ENCODE measurements around the gene MLLT3.

The MLLT3 gene

GRCh38 chr9:20524776-20525175 lies 97.5 kb downstream of the MLLT3 start:
- no peaks in the 10 kb centered on the region for H3K27me3 ChIP-seq (ENCODE audit: control insufficient read depth, insufficient read depth, low read length)
- no peaks in the 10 kb centered on the region for H3K36me3 ChIP-seq (ENCODE audit: control insufficient read depth, insufficient read depth, low read length)
- no peak overlapping the region for H3K4me3 ChIP-seq (ENCODE audit: low read depth, low read length)
- no peaks in the 10 kb centered on the region for H3K9me3 ChIP-seq (ENCODE audit: control insufficient read depth, insufficient read depth, low read length)
- H3K9ac ChIP-seq (ENCODE audit: low read depth, low read length) = no peak overlapping the region
- peaks cover 5% of the 10 kb centered on the region for H3K4me1 ChIP-seq (ENCODE audit: control insufficient read depth, insufficient read depth, low read length)

DNA sequence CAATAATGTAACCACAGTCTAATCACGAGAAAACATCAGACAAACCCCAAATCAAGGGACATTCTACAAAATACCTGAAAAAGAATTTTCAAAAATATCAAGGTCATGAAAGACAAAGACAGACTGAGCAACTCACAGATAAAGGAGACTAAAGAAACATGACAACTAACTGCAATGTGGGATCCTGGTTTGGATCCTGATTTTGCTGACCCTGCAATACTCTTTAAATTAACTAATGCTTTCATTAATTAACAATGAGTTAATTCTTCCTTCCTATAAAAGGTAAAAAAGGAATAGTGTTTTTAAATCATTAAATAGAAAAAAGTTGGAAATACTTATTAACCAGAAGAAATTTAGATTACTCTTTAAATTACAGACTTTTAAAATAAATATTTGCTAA lies 103.6 kb downstream of the MLLT3 start:
- H3K4me1 ChIP-seq (ENCODE audit: control insufficient read depth, insufficient read depth, low read length) = no peaks in the 10 kb centered on the region
- H3K36me3 ChIP-seq (ENCODE audit: control insufficient read depth, insufficient read depth, low read length) = no peaks in the 10 kb centered on the region
- no peaks in the 10 kb centered on the region for H3K9me3 ChIP-seq (ENCODE audit: control insufficient read depth, insufficient read depth, low read length)
- H3K4me3 ChIP-seq (ENCODE audit: low read depth, low read length) = no peak overlapping the region
- H3K27me3 ChIP-seq (ENCODE audit: control insufficient read depth, insufficient read depth, low read length) = no peaks in the 10 kb centered on the region
- H3K9ac ChIP-seq (ENCODE audit: low read depth, low read length) = no peak overlapping the region

DNA sequence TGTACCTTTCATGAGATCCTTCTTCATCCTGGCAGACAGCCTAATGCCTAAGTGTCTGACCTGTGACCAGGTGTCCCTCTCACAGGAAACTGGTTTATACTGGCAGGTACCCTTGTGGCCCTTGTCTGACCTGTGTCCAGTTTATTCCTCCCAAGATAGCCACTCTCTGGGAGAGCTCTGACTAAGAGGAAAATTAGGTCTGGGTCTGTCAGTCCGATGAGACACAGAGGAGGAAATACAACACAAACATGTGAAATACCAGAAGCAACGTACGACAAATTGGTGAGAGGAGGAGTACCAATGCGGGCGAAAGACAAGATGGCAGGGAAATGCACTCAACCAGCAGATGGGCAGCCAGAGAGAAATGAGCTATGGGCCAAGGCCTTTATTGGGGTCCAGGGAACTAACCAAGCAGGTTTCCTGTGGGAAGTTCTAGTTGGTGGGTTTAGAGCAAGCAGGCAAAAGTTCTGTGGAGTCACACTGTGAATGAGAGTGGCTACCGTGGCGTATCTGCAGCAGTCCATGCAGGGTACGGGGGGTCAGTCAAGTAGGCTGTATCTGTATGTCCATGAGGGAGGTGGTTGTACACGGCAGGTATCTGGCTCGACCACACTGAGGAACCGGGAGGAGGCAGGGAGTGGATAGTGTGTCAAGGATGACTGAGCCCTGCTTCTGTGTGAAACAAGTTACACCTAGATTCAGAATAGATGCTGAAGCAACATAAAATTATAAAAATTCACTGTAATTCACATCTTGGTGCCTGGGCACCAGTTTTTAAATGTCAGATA lies 109.0 kb downstream of the MLLT3 start:
- Histone ChIP-seq H3K27me3 (ENCODE audit: control insufficient read depth, insufficient read depth, low read length) (no peaks in the 10 kb centered on the region), H3K4me3 (ENCODE audit: low read depth, low read length) (no peak overlapping the region), H3K9me3 (ENCODE audit: control insufficient read depth, insufficient read depth, low read length) (no peaks in the 10 kb centered on the region), H3K9ac (ENCODE audit: low read depth, low read length) (no peak overlapping the region), H3K36me3 (ENCODE audit: control insufficient read depth, insufficient read depth, low read length) (no peaks in the 10 kb centered on the region), H3K4me1 (ENCODE audit: control insufficient read depth, insufficient read depth, low read length) (no peaks in the 10 kb centered on the region)

- no peaks in the 10 kb centered on the region for H3K9me3 ChIP-seq (ENCODE audit: control insufficient read depth, insufficient read depth, low read length)
- no peak overlapping the region for H3K9ac ChIP-seq (ENCODE audit: low read depth, low read length)
- H3K4me1 ChIP-seq (ENCODE audit: control insufficient read depth, insufficient read depth, low read length) = no peaks in the 10 kb centered on the region
- H3K4me3 ChIP-seq (ENCODE audit: low read depth, low read length) = no peak overlapping the region
- no peaks in the 10 kb centered on the region for H3K36me3 ChIP-seq (ENCODE audit: control insufficient read depth, insufficient read depth, low read length)
- no peaks in the 10 kb centered on the region for H3K27me3 ChIP-seq (ENCODE audit: control insufficient read depth, insufficient read depth, low read length)
Measured at GRCh38 chr9:20512636-20513035, 109.7 kb downstream of the MLLT3 start.

DNA sequence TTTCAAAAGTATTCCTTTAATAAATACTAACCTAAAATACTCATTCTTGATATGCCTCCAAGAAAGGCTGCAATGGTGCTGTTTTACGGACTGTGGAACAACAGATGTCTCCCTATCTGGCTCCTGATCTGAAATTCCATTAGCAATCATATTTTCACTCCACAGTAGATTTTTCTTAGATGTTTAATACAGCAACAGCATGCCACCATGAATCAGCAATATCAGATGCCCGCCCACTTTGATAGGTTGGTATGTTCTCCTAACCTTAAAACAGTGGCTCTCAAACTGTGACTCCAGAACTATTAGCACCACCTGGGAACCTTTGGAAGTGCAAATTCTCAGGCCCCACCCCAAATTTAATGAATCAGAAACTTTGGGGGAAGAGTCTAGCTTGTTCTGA lies 110.2 kb downstream of the MLLT3 start:
- Histone ChIP-seq H3K4me1 (ENCODE audit: control insufficient read depth, insufficient read depth, low read length) (no peaks in the 10 kb centered on the region), H3K4me3 (ENCODE audit: low read depth, low read length) (no peak overlapping the region), H3K9me3 (ENCODE audit: control insufficient read depth, insufficient read depth, low read length) (no peaks in the 10 kb centered on the region), H3K36me3 (ENCODE audit: control insufficient read depth, insufficient read depth, low read length) (no peaks in the 10 kb centered on the region), H3K27me3 (ENCODE audit: control insufficient read depth, insufficient read depth, low read length) (no peaks in the 10 kb centered on the region), H3K9ac (ENCODE audit: low read depth, low read length) (no peak overlapping the region)

GRCh38 chr9:20511686-20512085 lies 110.6 kb downstream of the MLLT3 start:
- Histone ChIP-seq H3K4me3 (ENCODE audit: low read depth, low read length) (no peak overlapping the region), H3K27me3 (ENCODE audit: control insufficient read depth, insufficient read depth, low read length) (no peaks in the 10 kb centered on the region)

DNA sequence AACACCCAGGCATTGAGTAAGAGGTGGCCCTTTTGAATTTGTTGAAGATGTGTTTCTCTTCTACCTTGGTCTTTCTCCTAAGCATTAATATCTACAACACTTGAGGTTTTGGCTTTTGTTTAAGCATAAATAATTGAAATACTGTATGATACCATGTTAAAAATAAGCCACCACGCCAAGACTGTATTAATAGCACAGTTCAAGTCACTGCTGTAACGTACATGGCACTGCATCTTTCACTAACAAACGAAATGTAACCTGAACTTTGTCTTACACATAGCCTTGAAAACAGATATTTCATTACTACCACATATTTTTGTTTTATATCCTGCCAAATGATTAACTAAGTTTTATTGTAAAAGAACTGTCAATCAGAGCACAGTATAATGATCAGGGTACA lies 112.8 kb downstream of the MLLT3 start:
- no peak overlapping the region for H3K4me3 ChIP-seq (ENCODE audit: low read depth, low read length)
- no peaks in the 10 kb centered on the region for H3K36me3 ChIP-seq (ENCODE audit: control insufficient read depth, insufficient read depth, low read length)
- no peak overlapping the region for H3K9ac ChIP-seq (ENCODE audit: low read depth, low read length)
- H3K27me3 ChIP-seq (ENCODE audit: control insufficient read depth, insufficient read depth, low read length) = no peaks in the 10 kb centered on the region
- no peaks in the 10 kb centered on the region for H3K4me1 ChIP-seq (ENCODE audit: control insufficient read depth, insufficient read depth, low read length)
- H3K9me3 ChIP-seq (ENCODE audit: control insufficient read depth, insufficient read depth, low read length) = no peaks in the 10 kb centered on the region

More at GRCh38 chr9:20511686-20512085, 110.6 kb downstream of the MLLT3 start:
- Histone ChIP-seq H3K9me3 (ENCODE audit: control insufficient read depth, insufficient read depth, low read length) (no peaks in the 10 kb centered on the region), H3K9ac (ENCODE audit: low read depth, low read length) (no peak overlapping the region), H3K36me3 (ENCODE audit: control insufficient read depth, insufficient read depth, low read length) (no peaks in the 10 kb centered on the region), H3K4me1 (ENCODE audit: control insufficient read depth, insufficient read depth, low read length) (no peaks in the 10 kb centered on the region)

GRCh38 chr9:20508242-20508641 lies 114.1 kb downstream of the MLLT3 start:
- Histone ChIP-seq H3K9me3 (ENCODE audit: control insufficient read depth, insufficient read depth, low read length) (no peaks in the 10 kb centered on the region), H3K36me3 (ENCODE audit: control insufficient read depth, insufficient read depth, low read length) (no peaks in the 10 kb centered on the region), H3K4me1 (ENCODE audit: control insufficient read depth, insufficient read depth, low read length) (no peaks in the 10 kb centered on the region), H3K9ac (ENCODE audit: low read depth, low read length) (no peak overlapping the region), H3K4me3 (ENCODE audit: low read depth, low read length) (no peak overlapping the region), H3K27me3 (ENCODE audit: control insufficient read depth, insufficient read depth, low read length) (no peaks in the 10 kb centered on the region)

DNA sequence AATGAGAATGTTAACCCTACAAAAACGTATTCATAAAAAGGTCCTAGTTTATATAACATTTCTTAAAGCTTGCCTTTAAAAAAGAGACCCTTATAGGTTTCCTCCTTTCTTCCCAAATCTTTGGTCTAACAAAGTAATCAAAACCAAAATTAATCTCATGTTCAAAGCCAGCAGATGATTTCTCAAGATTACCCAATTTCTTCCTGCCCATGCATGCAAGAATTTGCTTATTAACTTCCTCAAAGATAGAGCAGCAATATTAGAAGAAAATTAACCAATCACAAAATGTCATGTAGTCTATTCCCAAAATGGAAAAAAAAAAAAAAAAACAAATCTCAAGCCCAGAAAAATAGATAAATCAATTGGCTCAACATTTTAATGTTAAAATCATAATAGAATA lies 114.9 kb downstream of the MLLT3 start:
- H3K4me3 ChIP-seq (ENCODE audit: low read depth, low read length) = no peak overlapping the region
- H3K27me3 ChIP-seq (ENCODE audit: control insufficient read depth, insufficient read depth, low read length) = no peaks in the 10 kb centered on the region
- H3K4me1 ChIP-seq (ENCODE audit: control insufficient read depth, insufficient read depth, low read length) = no peaks in the 10 kb centered on the region
- H3K36me3 ChIP-seq (ENCODE audit: control insufficient read depth, insufficient read depth, low read length) = no peaks in the 10 kb centered on the region
- H3K9ac ChIP-seq (ENCODE audit: low read depth, low read length) = no peak overlapping the region
- no peaks in the 10 kb centered on the region for H3K9me3 ChIP-seq (ENCODE audit: control insufficient read depth, insufficient read depth, low read length)

GRCh38 chr9:20506099-20506900 lies 116.0 kb downstream of the MLLT3 start:
- Histone ChIP-seq H3K9ac (ENCODE audit: low read depth, low read length) (no peak overlapping the region), H3K27me3 (ENCODE audit: control insufficient read depth, insufficient read depth, low read length) (no peaks in the 10 kb centered on the region), H3K4me1 (ENCODE audit: control insufficient read depth, insufficient read depth, low read length) (no peaks in the 10 kb centered on the region), H3K4me3 (ENCODE audit: low read depth, low read length) (no peak overlapping the region), H3K9me3 (ENCODE audit: control insufficient read depth, insufficient read depth, low read length) (no peaks in the 10 kb centered on the region), H3K36me3 (ENCODE audit: control insufficient read depth, insufficient read depth, low read length) (no peaks in the 10 kb centered on the region)

DNA sequence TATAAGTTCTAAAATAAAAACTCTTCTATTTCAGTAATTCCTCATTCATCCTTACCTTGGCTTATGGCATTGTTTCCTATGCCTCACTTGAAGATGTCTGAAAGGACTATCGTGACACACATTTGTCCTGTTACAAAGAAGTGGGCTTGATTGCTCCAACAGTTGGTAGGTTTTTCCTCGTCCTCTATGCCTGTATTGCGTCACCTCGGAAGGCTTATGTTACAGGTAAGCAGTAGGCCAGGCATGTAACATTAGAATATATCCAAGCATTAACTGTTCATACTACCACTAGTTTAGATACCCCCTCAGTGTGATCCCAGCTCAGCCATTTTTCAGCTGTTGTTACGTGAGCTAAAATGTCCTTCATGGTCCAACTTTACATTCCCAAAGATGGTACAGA lies 116.7 kb downstream of the MLLT3 start:
- no peaks in the 10 kb centered on the region for H3K27me3 ChIP-seq (ENCODE audit: control insufficient read depth, insufficient read depth, low read length)
- no peaks in the 10 kb centered on the region for H3K36me3 ChIP-seq (ENCODE audit: control insufficient read depth, insufficient read depth, low read length)
- no peak overlapping the region for H3K4me3 ChIP-seq (ENCODE audit: low read depth, low read length)
- no peaks in the 10 kb centered on the region for H3K4me1 ChIP-seq (ENCODE audit: control insufficient read depth, insufficient read depth, low read length)
- no peaks in the 10 kb centered on the region for H3K9me3 ChIP-seq (ENCODE audit: control insufficient read depth, insufficient read depth, low read length)
- H3K9ac ChIP-seq (ENCODE audit: low read depth, low read length) = no peak overlapping the region

- no peaks in the 10 kb centered on the region for H3K9me3 ChIP-seq (ENCODE audit: control insufficient read depth, insufficient read depth, low read length)
- no peak overlapping the region for H3K4me3 ChIP-seq (ENCODE audit: low read depth, low read length)
- no peaks in the 10 kb centered on the region for H3K36me3 ChIP-seq (ENCODE audit: control insufficient read depth, insufficient read depth, low read length)
- no peaks in the 10 kb centered on the region for H3K4me1 ChIP-seq (ENCODE audit: control insufficient read depth, insufficient read depth, low read length)
- H3K27me3 ChIP-seq (ENCODE audit: control insufficient read depth, insufficient read depth, low read length) = no peaks in the 10 kb centered on the region
- no peak overlapping the region for H3K9ac ChIP-seq (ENCODE audit: low read depth, low read length)
Measured at GRCh38 chr9:20504930-20505329, 117.4 kb downstream of the MLLT3 start.
